ES-I3 (cell line): ENCODE results near the gene UBR2.
"Not testable (repeated sequence)": the region's sequence is repeated elsewhere in the genome, so short reads cannot be mapped to it uniquely, and the experiment has no call there.

Experiments used
- H3K36me3 ChIP-seq: 2 replicates; pipeline ENCODE4 v1.6.1; 2013; ENCODE audit warnings: mild to moderate bottlenecking, low read length, control low read depth, moderate library complexity; ENCODE audit not compliant: insufficient read depth
- H3K4me1 ChIP-seq: 2 replicates; pipeline ENCODE4 v1.6.1; 2013; ENCODE audit warnings: mild to moderate bottlenecking, control low read depth, low read length; ENCODE audit not compliant: insufficient read depth
- H3K9ac ChIP-seq: 2 replicates; pipeline ENCODE4 v1.6.1; 2013; ENCODE audit warnings: low read depth, mild to moderate bottlenecking, low read length, moderate library complexity
- H3K9me3 ChIP-seq: 2 replicates; pipeline ENCODE4 v1.6.1; 2013; ENCODE audit warnings: mild to moderate bottlenecking, low read length, moderate library complexity; ENCODE audit not compliant: control insufficient read depth, insufficient read depth

UBR2 gene

DNA sequence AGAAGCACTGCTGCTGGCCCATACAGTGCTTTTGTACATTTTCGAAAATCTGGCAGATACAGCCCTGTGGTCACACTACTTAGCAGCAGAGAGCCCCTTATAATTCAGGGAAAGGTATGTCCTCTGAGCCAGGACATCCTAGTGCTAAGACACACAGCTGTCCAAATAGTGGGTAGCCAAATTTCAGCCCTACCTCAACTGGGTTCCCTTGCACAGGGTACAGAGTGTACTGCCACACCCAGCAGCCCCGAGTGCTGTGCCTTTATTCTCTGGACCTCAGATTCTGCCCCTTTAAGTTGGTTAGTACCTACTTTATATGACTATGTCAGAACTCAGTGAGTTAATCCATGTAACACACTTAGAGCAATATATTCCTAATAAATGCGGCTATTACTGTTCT, 111.0 kb downstream of the UBR2 start:
- Histone ChIP-seq H3K9me3 (no peaks in the 10 kb centered on the region), H3K9ac (no peak overlapping the region), H3K4me1 (no peaks in the 10 kb centered on the region), H3K36me3 (peaks cover 12% of the 10 kb centered on the region)

DNA sequence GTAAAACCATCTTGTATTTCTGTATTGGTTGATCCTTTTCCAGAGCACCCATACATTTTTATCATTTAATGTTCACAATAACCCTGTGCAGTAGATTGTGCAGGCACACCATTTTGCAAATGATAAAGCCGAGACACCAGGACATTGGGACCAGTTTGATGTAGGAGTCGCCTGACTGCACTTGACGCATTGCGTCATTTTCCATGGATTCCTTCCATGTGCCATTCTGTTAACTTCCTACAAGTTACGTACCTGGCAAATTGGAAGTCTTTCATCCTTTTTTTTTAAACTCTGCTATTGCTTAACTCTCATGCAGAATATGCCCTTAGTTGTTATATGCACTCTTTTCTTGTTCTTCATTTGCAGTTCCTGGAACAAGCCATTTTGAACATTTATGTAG, 115.5 kb downstream of the UBR2 start:
- Histone ChIP-seq H3K9me3 (no peaks in the 10 kb centered on the region), H3K36me3 (peaks cover 8% of the 10 kb centered on the region), H3K4me1 (no peaks in the 10 kb centered on the region), H3K9ac (no peak overlapping the region)

DNA sequence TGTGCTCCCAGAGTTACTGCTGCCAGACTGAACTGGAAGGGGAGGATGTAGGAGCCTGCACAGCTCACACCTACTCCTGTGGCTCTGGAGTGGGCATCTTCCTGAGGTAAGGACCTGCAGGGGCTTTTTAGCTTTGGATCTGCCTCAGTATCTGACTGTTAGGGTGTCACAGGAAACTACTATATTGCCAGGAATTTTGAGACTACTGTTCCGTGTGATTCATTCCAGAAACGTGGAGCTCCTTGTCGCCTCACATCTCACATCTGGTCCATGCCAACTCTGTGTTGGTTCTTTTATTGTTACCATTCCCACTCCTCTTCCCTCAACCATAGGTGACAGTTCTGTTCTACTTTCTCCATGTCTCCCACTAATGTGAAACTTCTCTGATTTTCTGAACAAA, 124.5 kb downstream of the UBR2 start:
- H3K36me3 ChIP-seq: peaks cover 12% of the 10 kb centered on the region
- 0 out of 2 replicates have a peak, but pooled peaks cover 3% of the 10 kb centered on the region for H3K9me3 ChIP-seq
- no peaks in the 10 kb centered on the region for H3K4me1 ChIP-seq
- H3K9ac ChIP-seq: no peak overlapping the region

DNA sequence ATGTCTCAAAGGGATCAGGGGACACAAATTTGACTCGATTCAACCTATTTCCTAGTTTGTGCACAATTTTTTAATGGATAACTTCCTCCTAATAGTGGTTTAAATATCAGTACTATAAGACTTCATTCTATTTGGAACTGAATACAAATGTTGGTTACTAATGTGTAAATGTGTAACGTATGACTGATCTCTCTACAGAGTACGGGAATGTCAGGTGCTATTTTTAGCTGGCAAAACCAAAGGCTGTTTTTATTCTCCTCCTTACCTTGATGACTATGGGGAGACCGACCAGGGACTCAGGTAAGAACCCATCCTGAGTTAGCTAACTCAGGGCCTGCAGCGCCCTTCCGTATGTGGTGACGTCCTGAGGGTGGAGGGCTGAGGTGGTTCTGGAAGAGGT, 125.5 kb downstream of the UBR2 start:
- Histone ChIP-seq H3K4me1 (no peaks in the 10 kb centered on the region), H3K9me3 (0 out of 2 replicates have a peak, but pooled peaks cover 3% of the 10 kb centered on the region), H3K36me3 (peaks cover 14% of the 10 kb centered on the region), H3K9ac (no peak overlapping the region)

DNA sequence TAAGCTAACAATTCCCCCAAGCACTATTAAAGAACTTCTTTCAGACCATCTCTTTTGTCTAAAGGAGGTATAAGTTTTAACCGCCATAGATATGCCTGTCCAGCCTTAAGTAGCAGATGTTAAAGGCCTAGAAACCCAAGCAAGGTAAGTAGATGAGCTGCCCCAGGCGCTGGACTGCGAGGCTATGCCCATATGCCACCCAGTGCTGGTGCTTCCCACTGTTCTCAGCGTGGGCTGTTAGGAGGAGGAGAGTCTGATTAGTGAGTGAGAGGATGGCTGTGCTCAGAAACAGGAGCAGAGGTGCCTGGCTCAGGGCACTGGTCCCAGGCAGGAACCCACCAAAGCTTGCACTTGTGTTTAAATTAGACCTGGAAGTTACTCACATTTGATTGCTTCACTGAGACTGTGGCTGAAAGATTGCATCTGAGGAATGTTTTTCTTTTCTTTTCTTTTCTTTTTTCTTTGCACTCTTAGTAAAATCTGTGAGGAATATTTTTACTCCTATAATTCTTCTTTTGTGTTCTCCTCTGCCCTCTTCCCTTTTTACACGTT, 126.4 kb downstream of the UBR2 start:
- H3K9me3 ChIP-seq: 0 out of 2 replicates have a peak, but pooled peaks cover 3% of the 10 kb centered on the region
- H3K4me1 ChIP-seq: no peaks in the 10 kb centered on the region
- H3K36me3 ChIP-seq: peaks cover 9% of the 10 kb centered on the region
- H3K9ac ChIP-seq: no peak overlapping the region

DNA sequence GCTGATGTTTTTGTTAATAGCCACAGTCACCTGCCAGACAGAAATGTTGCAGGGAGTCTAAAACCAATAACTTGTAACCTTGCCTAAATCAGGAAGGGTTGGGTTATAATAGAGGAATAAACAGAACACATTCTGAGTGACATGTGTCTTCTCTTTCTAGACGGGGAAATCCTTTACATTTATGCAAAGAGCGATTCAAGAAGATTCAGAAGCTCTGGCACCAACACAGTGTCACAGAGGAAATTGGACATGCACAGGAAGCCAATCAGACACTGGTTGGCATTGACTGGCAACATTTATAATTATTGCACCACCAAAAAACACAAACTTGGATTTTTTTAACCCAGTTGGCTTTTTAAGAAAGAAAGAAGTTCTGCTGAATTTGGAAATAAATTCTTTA, 127.0 kb downstream of the UBR2 start:
- peaks cover 5% of the 10 kb centered on the region for H3K36me3 ChIP-seq

DNA sequence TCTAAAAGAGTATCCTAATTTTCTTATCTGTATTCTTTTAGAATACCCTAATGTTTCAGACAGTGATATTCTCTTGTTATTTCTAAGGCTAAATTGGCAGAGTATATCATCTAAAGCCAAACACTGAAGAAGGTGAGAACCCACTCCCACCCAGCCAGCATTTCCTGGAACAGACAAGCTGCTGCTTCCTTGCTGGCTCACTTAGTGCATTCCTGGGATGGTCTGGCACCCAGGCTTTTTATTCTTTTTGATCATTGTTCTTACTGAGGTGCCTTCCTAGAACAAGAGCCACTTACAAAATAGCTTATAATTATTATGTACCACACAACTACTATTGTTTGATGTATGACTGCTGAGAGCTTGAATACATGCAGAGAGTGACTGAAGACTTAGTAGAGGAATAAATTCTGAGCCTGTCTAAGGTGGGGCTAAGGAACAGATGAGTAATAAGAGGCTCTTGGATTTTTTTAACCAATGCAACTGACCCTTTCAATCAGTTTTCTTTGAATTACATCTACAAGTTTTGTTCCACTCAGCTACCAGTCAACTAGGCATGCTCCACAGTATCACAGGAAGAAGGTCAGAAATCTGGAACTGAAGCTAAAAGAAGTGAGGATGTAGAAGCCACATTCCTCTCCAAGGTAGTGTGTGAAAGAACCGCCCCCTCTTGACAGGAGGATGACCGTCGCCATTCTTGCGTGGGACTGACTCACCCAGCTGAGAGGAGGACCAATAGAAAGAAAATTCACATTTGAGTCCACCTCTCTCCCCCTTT, 128.5 kb downstream of the UBR2 start:
- H3K9me3 ChIP-seq: no peaks in the 10 kb centered on the region
- no peak overlapping the region for H3K9ac ChIP-seq
- no peaks in the 10 kb centered on the region for H3K4me1 ChIP-seq
- peaks cover 5% of the 10 kb centered on the region for H3K36me3 ChIP-seq

More for the DNA sequence above, 127.0 kb downstream of the UBR2 start:
- Histone ChIP-seq H3K9ac (no peak overlapping the region), H3K9me3 (0 out of 2 replicates have a peak, but pooled peaks cover under 1% of the 10 kb centered on the region), H3K4me1 (no peaks in the 10 kb centered on the region)

DNA sequence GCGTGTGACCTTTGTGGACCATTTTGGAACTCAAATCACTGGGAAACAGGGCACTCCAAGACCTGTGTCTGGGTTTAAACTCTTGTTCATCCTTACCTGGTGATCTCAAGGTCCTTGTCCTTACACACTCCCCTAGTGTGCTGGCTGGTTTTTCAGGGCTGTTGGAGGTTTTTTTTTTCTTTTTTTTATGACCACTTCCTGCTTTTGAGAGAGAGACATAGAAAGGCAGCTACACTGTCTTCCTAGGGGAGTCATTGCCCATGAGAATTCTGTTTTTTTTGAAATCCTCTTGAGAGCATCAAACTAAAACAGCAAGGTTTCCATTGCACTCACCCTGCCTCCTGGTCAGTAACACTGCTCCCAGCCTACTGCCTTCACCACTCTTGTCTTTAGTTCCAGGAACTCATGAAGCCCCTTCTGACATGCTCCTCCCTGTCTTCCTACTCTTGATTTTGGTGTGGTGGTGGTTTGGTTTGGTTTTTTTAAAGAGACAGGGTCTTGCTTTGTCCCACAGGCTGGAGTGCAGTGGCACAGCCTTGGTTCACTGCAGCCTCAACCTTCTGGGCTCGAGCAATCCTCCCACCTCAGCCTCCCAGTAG, 130.0 kb downstream of the UBR2 start:
- Histone ChIP-seq H3K4me1 (no peaks in the 10 kb centered on the region), H3K36me3 (peaks cover 5% of the 10 kb centered on the region), H3K9ac (no peak overlapping the region)

DNA sequence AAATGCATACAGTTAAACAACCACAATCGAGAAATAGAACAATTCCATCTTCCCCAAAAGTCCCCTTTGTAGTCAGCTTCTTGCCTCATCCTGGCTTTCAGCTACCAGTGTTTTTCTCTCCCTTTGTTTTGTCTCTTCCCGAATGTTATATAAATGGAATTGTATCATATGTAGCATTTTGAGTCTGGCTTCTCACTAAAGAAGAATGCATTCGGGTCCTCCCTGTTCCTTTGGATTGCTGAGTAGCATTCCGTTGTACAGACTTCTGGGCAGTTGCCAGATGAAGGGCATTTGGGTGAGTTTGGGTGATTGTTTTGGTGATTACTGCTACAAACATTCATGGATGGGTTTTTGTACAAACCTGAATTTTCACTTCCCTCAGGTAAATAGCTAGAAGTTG, 130.8 kb downstream of the UBR2 start:
- Histone ChIP-seq H3K36me3 (peaks cover 5% of the 10 kb centered on the region), H3K4me1 (no peaks in the 10 kb centered on the region), H3K9ac (no peak overlapping the region), H3K9me3 (no peaks in the 10 kb centered on the region)

More for the DNA sequence above, 130.0 kb downstream of the UBR2 start:
- H3K9me3 ChIP-seq: no peaks in the 10 kb centered on the region

DNA sequence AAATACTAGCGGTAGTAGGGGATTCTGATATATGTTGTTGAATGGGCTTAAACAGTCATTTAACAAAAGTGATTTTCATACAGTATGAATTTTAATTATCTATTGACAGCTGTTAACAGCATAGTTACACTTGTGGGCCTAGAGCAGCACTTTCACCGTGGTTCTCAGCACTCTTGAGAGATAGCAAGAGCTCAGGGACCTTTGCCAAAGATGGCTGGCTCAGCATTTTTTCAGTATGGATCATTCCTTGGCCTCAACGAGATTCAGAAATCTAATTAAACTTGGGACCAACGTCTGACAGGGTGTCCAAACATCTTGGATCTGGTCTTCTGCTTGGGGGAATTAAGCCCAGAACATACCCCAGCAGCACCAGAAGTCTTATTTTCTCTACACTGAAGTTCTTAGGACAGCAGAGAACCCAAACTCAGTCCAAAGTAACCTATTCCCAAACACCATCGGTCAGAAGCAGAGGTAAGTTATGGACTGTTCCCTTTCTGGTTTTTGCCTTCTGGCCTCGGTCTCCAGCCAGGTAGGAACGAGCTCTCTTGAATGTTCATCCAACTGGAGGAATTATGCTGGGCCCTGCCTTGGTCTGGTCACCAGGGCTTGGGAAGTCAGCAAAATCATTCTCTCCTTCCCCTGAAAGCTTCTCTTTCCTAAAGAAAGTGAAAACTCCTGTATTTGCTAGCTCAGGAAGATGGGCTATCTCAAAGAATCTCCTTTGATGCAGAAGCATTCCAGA, 132.9 kb downstream of the UBR2 start:
- H3K36me3 ChIP-seq: peaks cover 2% of the 10 kb centered on the region; the same call in 1 of the 2 replicates
- H3K9ac ChIP-seq: no peak overlapping the region
- no peaks in the 10 kb centered on the region for H3K9me3 ChIP-seq
- no peaks in the 10 kb centered on the region for H3K4me1 ChIP-seq

DNA sequence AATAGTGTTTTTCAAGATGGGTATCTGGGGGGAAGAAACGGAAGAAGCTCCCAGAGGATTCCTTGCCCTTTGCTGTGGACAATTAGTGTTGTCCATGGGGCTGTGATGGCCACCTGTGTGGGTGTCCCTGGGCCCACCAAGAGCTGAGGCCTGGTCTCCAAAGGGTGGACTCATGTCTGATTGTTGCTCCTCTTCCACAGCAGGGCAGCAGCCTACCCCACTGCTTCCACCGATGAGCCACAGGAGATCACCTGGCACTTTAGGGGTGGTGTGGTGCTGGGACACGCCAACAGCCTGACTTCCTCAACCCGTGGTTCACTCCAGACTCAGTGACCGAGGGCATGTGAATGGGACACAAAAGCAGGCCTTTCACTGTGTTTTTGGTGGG, 133.4 kb downstream of the UBR2 start:
- no peak overlapping the region for H3K9ac ChIP-seq
- H3K9me3 ChIP-seq: no peaks in the 10 kb centered on the region
- H3K36me3 ChIP-seq: peaks cover 2% of the 10 kb centered on the region; the same call in 1 of the 2 replicates
- no peaks in the 10 kb centered on the region for H3K4me1 ChIP-seq

DNA sequence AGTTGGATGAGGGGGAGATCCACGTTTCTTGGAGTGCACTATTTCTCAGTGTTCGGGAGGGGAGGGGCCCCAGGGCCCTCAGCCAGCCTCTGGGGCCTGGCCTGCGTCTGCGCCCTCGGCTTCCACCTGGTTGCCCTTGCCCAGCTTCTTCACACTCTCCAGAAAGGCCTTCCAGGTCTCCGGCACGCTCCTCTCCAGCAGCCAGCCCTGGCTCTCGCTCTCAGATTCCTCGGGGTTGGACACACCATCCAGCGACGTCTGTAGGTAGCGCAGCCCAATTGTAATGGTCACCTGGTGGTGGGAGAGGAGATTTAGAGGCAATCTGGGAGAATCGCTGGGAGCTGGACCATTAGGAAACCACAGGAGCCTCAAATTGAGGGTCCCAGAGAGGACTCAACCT, 134.4 kb downstream of the UBR2 start:
- peaks cover 2% of the 10 kb centered on the region; the same call in 1 of the 2 replicates for H3K36me3 ChIP-seq
- no peaks in the 10 kb centered on the region for H3K9me3 ChIP-seq
- H3K9ac ChIP-seq: no peak overlapping the region
- no peaks in the 10 kb centered on the region for H3K4me1 ChIP-seq

DNA sequence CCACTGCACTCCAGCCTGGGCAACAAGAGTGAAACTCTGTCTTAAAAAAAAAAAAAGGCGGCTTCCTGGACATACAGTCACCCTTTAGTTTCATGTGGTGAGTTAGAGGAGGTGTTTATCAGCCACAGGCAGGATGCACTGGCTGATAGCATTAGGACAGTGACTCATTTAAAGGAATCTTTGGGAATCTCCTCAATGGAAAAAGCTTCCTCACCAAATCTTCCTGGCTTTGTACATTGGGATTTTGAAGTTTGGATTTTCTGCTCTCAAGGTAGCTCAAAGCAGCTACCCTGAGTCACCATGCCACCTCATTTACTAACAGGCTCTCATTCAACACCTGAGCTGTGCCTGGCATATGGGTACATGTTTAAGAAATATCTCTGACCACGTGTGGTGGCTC, 138.4 kb downstream of the UBR2 start:
- Histone ChIP-seq H3K36me3 (no peaks in the 10 kb centered on the region; the same call in 1 of the 2 replicates), H3K9me3 (no peaks in the 10 kb centered on the region), H3K9ac (no peak overlapping the region), H3K4me1 (no peaks in the 10 kb centered on the region; the same call in 1 of the 2 replicates)

DNA sequence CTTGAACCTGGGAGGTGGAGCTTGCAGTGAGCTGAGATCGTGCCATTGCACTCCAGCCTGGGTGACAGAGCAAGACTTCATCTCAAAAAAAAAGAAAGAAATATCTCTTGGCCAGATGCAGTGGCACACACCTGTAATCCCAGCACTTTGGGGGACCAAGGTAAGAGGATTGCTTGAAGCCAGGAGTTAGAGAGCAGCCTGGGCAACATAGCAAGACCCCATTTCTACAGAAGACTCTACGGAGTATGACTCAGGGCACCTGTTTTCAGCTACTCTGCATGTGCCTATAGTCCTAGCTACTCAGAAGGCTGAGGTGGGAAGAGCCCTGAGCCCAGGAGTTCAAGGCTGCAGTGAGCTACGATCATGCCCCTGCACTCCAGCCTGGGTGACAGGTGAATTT, 139.0 kb downstream of the UBR2 start:
- not testable (repeated sequence) for H3K4me1 ChIP-seq, H3K9ac ChIP-seq, H3K9me3 ChIP-seq, H3K36me3 ChIP-seq
